HFFc6 (cell line): ENCODE data around the gene RSRC1. TPM values are rescaled to one million over a fixed set of nuclear protein-coding genes. Genes with fewer than 3 reads are reported as not detected.
"Not testable (repeated sequence)": the region's sequence is repeated elsewhere in the genome, so short reads cannot be mapped to it uniquely, and the experiment has no call there.

ENCODE experiments used
- DNase-seq: peaks from one replicate; pipeline ENCODE4 v3.0.0-alpha.2; 2018
- H3K27ac Mint-ChIP-seq: 2 replicates; pipeline ENCODE4 v1.8.0; 2020; ENCODE audit warnings: mild to moderate bottlenecking, mixed read lengths
- H3K27me3 Mint-ChIP-seq: 2 replicates; pipeline ENCODE4 v1.8.0; 2021; ENCODE audit warnings: mild to moderate bottlenecking, moderate library complexity, mixed read lengths; ENCODE audit not compliant: insufficient read depth
- H3K36me3 Mint-ChIP-seq: 2 replicates; pipeline ENCODE4 v1.8.0; 2021; ENCODE audit warnings: low read depth, mixed read lengths
- H3K4me1 Mint-ChIP-seq: 2 replicates; pipeline ENCODE4 v1.8.0; 2020; ENCODE audit warnings: low read depth, mixed read lengths
- H3K4me3 Mint-ChIP-seq: 2 replicates; pipeline ENCODE4 v1.8.0; 2020; ENCODE audit warnings: mild to moderate bottlenecking, moderate library complexity, mixed read lengths
- H3K9me3 Mint-ChIP-seq: 2 replicates; pipeline ENCODE4 v1.8.0; 2020; ENCODE audit warnings: mild to moderate bottlenecking, mixed read lengths
- total RNA-seq, 6 experiments: library from RNA; stranded (reverse); fragmentation: NEBNext Ultra II Directional; extraction: Animal tissue kit (Norgen Biotek cat#: 25700); gene quantifications; 2 replicates in 1 of 6; 3 replicates in 5 of 6; pipeline ENCODE4 v1.2.3, GENCODE V29; 2021
- TF ChIP-seq, protein P1 (sequence below): fragments of 200-600 bp; sonication (generic); IDR thresholded peaks from 2 replicates; pipeline ENCODE4 v1.5.0; 2021; ENCODE audit warnings: antibody characterized with exemption, mild to moderate bottlenecking

The RSRC1 gene
- total RNA-seq, 6 experiments from 2014 or later = 20.5 to 37.6 (median 33.0) TPM

DNA sequence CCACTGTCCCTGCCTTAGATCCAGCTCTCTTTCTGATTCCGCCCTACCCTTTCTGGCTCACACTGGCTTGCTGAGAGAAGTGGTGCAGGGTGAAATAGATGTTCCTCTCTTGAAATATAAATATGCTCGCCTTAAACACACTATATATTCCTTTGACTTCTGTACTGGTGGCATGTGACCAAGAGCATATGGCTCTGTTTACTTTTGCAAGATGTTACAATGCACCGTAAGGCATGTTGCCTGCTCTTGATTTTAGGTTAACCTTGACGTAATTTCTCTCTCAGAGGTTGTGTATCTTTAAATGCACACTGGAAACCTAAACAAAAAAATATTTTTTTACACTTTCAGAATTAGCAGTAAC lies 749 bp downstream of the RSRC1 start:
- peak overlapping the region; percentile 92 for H3K27ac Mint-ChIP-seq

DNA sequence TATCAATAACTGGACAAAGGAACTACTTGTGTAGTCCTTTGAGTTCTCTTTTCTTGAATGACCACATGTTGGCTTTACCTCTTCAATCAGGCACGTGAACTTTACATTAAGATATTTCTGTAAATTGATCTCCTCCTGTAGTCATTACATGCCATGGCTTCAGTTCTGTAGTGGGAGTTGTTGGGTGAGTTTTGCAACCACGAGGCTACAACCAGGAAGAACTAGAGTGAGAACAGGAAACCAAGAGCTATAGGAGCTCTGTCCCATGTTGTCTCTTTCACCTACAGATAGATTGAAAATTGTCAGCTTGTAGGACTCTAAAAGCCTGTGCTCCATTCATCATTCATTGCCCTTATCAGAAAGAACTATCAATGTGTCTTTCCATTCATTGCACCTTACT lies 2.0 kb downstream of the RSRC1 start:
- Mint-ChIP-seq H3K9me3 (peaks cover 12% of the 10 kb centered on the region), H3K36me3 (peaks cover 28% of the 10 kb centered on the region), H3K4me1 (peaks cover 39% of the 10 kb centered on the region), H3K27me3 (peaks cover 12% of the 10 kb centered on the region), H3K27ac (no peak overlapping the region), H3K4me3 (no peak overlapping the region)
- TF ChIP-seq, protein P1, sequence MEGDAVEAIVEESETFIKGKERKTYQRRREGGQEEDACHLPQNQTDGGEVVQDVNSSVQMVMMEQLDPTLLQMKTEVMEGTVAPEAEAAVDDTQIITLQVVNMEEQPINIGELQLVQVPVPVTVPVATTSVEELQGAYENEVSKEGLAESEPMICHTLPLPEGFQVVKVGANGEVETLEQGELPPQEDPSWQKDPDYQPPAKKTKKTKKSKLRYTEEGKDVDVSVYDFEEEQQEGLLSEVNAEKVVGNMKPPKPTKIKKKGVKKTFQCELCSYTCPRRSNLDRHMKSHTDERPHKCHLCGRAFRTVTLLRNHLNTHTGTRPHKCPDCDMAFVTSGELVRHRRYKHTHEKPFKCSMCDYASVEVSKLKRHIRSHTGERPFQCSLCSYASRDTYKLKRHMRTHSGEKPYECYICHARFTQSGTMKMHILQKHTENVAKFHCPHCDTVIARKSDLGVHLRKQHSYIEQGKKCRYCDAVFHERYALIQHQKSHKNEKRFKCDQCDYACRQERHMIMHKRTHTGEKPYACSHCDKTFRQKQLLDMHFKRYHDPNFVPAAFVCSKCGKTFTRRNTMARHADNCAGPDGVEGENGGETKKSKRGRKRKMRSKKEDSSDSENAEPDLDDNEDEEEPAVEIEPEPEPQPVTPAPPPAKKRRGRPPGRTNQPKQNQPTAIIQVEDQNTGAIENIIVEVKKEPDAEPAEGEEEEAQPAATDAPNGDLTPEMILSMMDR = no peak
- DNase-seq = no peak

More for the DNA sequence above, 749 bp downstream of the RSRC1 start:
- H3K4me3 Mint-ChIP-seq = peak overlapping the region; percentile 95
- DNase-seq = no peak
- peaks cover 41% of the 10 kb centered on the region for H3K4me1 Mint-ChIP-seq
- peaks cover 12% of the 10 kb centered on the region for H3K9me3 Mint-ChIP-seq
- H3K36me3 Mint-ChIP-seq = peaks cover 28% of the 10 kb centered on the region
- TF ChIP-seq, protein P1 = no peak
- peaks cover 16% of the 10 kb centered on the region for H3K27me3 Mint-ChIP-seq

DNA sequence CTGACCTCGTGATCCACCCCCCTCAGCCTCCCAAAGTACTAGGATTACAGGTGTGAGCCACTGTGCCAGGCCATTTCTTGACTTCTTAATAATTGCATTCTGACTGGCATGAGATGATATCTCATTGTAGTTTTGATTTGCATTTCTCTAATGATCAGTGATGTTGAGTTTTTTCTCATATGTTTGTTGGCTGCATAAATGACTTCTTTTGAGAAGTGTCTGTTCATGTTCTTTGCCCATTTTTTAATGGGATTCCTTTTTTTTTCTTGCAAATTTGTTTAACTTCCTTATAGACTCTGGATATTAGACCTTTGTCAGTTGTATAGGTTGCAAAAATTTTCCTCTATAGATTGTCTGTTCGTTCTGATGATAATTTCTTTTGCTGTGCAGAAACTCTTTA lies 3.7 kb downstream of the RSRC1 start:
- Mint-ChIP-seq H3K4me1 (peaks cover 30% of the 10 kb centered on the region), H3K9me3 (peaks cover 12% of the 10 kb centered on the region), H3K36me3 (peaks cover 28% of the 10 kb centered on the region)
- not testable (repeated sequence) for DNase-seq, H3K27ac Mint-ChIP-seq, H3K27me3 Mint-ChIP-seq, H3K4me3 Mint-ChIP-seq

DNA sequence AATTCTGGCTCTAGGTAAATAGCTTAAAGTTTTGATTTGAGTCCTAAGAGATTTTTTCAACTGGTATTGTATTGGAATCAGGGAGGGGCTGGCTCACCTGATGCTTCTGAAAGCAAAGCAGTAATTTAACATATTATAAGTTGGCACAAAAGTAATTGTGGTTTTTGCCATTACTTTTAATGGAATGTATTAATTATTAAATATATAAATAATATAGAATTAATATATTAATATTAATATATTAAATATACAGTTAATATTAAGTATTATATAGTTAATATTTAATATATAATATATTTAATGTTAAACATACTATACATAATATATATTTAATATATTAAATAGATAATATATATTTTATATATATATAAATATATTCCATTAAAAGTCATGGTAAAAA lies 10.4 kb downstream of the RSRC1 start:
- Mint-ChIP-seq H3K4me1 (no peaks in the 10 kb centered on the region), H3K9me3 (no peaks in the 10 kb centered on the region), H3K36me3 (peaks cover 24% of the 10 kb centered on the region), H3K27ac (no peak overlapping the region), H3K4me3 (no peak overlapping the region), H3K27me3 (no peaks in the 10 kb centered on the region; the same call in 1 of the 2 replicates)
- DNase-seq = no peak
- TF ChIP-seq, protein P1 = no peak

DNA sequence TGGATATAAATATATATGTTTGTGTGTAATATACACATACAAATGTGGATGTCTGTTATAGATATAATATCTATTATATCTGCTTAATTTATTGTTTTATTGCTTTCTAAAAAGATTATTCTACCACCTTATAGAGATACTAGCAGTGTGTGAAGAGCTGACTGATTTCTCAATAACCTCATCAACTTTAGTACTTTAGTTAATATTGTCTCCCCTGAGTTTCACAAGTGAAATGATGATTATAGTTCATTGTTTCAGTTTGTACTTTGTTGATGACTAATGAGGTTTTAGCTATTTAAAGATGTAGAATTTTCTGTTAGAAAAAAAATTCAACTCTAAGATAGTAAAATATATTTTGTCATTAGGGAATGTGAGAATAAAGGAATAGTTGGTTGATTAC lies 11.4 kb downstream of the RSRC1 start:
- no peak for DNase-seq
- no peaks in the 10 kb centered on the region for H3K9me3 Mint-ChIP-seq

DNA sequence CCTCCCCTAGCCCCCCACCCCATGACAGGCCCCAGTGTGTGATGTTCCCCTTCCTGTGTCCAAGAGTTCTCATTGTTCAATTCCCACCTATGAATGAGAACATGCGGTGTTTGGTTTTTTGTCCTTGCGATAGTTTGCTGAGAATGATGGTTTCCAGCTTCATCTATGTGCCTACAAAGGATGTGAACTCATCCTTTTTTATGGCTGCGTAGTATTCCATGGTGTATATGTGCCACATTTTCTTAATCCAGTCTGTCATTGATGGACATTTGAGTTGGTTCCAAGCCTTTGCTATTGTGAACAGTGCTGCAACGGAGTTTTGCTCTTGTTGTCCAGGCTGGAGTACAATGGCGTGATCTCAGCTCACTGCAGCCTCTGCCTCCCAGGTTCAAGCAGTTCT lies 12.8 kb downstream of the RSRC1 start:
- H3K36me3 Mint-ChIP-seq = peaks cover 46% of the 10 kb centered on the region
- H3K4me1 Mint-ChIP-seq, H3K27ac Mint-ChIP-seq, H3K27me3 Mint-ChIP-seq, H3K9me3 Mint-ChIP-seq, H3K4me3 Mint-ChIP-seq, DNase-seq: not testable (repeated sequence)

More for the DNA sequence above, 11.4 kb downstream of the RSRC1 start:
- Mint-ChIP-seq H3K4me1 (no peaks in the 10 kb centered on the region), H3K27me3 (no peaks in the 10 kb centered on the region; the same call in 1 of the 2 replicates), H3K4me3 (no peak overlapping the region), H3K27ac (no peak overlapping the region), H3K36me3 (peaks cover 32% of the 10 kb centered on the region)
- TF ChIP-seq, protein P1 = no peak
